ENCODE results near the gene RNF113A.

GRCh38 chrX:119878740-119879139, 7.2 kb upstream of the RNF113A start:
- TF ChIP-seq POU2F2 (IDR thresholded peaks at IDR 0.05; ENCODE audit: low read depth, low read length) (no peak), POLR2AphosphoS5 (IDR thresholded peaks at IDR 0.05; ENCODE audit: low read depth, low read length) (no peak), POLR2A (IDR thresholded peaks at IDR 0.05; ENCODE audit: low read depth, low read length) (no peak), TAF1 (IDR thresholded peaks at IDR 0.05; ENCODE audit: low read depth, low read length) (no peak), SPI1 (IDR thresholded peaks at IDR 0.05; ENCODE audit: low read depth, low read length) (no peak), PAX5 (IDR thresholded peaks at IDR 0.05; ENCODE audit: insufficient read depth, low read length, severe bottlenecking) (no peak)
